T-cell (primary cell): ENCODE data around the gene PPIA. TPM values are rescaled to one million over a fixed set of nuclear protein-coding genes. Genes with fewer than 3 reads are reported as not detected.
"Not testable (repeated sequence)": the region's sequence is repeated elsewhere in the genome, so short reads cannot be mapped to it uniquely, and the experiment has no call there.

Experiments
- ATAC-seq, 4 experiments: fragments of 200-7000 bp in 3 of 4; fragments of 150-1000 bp in 1 of 4; cut with Tn5 transposase; replicated peaks in 1 of 4; 1 replicate in 3 of 4; 2 replicates in 1 of 4; pipeline ENCODE4 v1.10.0; 2021; ENCODE audit warnings: moderate library complexity in 3 of 4, mild to moderate bottlenecking in 2 of 4, moderate number of reproducible peaks in 1 of 4
- CTCF ChIA-PET, 2 donors: fragments of 300-600 bp; sonication (Branson Sonifier 250); formaldehyde crosslinking; loops; one replicate each; lab custom pipeline; 2022; ENCODE audit warnings: antibody characterized with exemption in 2 of 2; lab: Charles Lee
- POLR2A ChIA-PET, 2 donors: fragments of 300-600 bp; sonication (Branson Sonifier 250); formaldehyde crosslinking; loops; one replicate each; lab custom pipeline; 2022; ENCODE audit warnings: antibody characterized with exemption in 2 of 2; lab: Charles Lee
- DNase-seq, 35 experiments: peaks; one replicate each; pipeline versions ENCODE4 v3.0.0 to v3.0.0-alpha.2; 2013 to 2023
- H3K27ac ChIP-seq: one replicate; pipeline ENCODE4 v1.5.1; 2013; ENCODE audit warnings: low read length
- H3K27me3 ChIP-seq, 2 experiments: replicated peaks in 1 of 2; 1 replicate in 1 of 2; 2 replicates in 1 of 2; pipeline versions ENCODE4 v1.6.1 to v1.7.0; 2013; ENCODE audit warnings: low read length in 1 of 2, mixed read lengths in 1 of 2; ENCODE audit not compliant: control insufficient read depth in 2 of 2, insufficient read depth in 2 of 2; ENCODE audit errors: extremely low read depth in 1 of 2
- H3K36me3 ChIP-seq, 2 donors: 1 replicate in 1 of 2; 2 replicates in 1 of 2; pipeline versions ENCODE4 v1.6.1 to v1.7.0; 2013; ENCODE audit warnings: low read length in 1 of 2; ENCODE audit not compliant: control insufficient read depth in 2 of 2, insufficient read depth in 1 of 2; ENCODE audit errors: extremely low read depth in 1 of 2
- H3K4me1 ChIP-seq, 2 experiments: 1 replicate in 1 of 2; 2 replicates in 1 of 2; pipeline versions ENCODE4 v1.6.1 to v1.7.0; 2013; ENCODE audit warnings: low read length in 2 of 2, mixed read lengths in 1 of 2; ENCODE audit not compliant: insufficient read depth in 2 of 2, control insufficient read depth in 1 of 2; ENCODE audit errors: extremely low read depth in 1 of 2
- H3K4me3 ChIP-seq, 2 donors: 1 replicate in 1 of 2; 2 replicates in 1 of 2; pipeline versions ENCODE4 v1.5.1 to v1.7.0; 2013; ENCODE audit warnings: mild to moderate bottlenecking in 2 of 2, low read length in 1 of 2, moderate library complexity in 1 of 2; ENCODE audit not compliant: control insufficient read depth in 1 of 2; ENCODE audit errors: extremely low read depth in 1 of 2
- H3K9me3 ChIP-seq: 2 replicates; pipeline ENCODE4 v1.7.0; 2013
- H3K27ac Mint-ChIP-seq, 2 donors: one replicate each; pipeline ENCODE4 v1.8.0; 2020 to 2021; ENCODE audit warnings: mild to moderate bottlenecking in 2 of 2, mixed read lengths in 2 of 2
- H3K27me3 Mint-ChIP-seq, 2 donors: one replicate each; pipeline ENCODE4 v1.8.0; 2021 to 2022; ENCODE audit warnings: mixed read lengths in 2 of 2
- H3K36me3 Mint-ChIP-seq: one replicate; pipeline ENCODE4 v1.8.0; 2021; ENCODE audit warnings: mixed read lengths
- H3K4me1 Mint-ChIP-seq, 3 donors: one replicate each; pipeline ENCODE4 v1.8.0; 2020 to 2022; ENCODE audit warnings: mixed read lengths in 3 of 3, mild to moderate bottlenecking in 1 of 3
- H3K4me3 Mint-ChIP-seq, 3 donors: one replicate each; pipeline ENCODE4 v1.8.0; 2020 to 2022; ENCODE audit warnings: mild to moderate bottlenecking in 3 of 3, mixed read lengths in 3 of 3, moderate library complexity in 3 of 3
- H3K9me3 Mint-ChIP-seq, 3 donors: one replicate each; pipeline ENCODE4 v1.8.0; 2020 to 2022; ENCODE audit warnings: mixed read lengths in 3 of 3
- WGBS: methylation state at CpG from one replicate; pipeline ENCODE4 v1.1.5; 2013; ENCODE audit warnings: missing lambda C conversion rate; ENCODE audit not compliant: insufficient coverage; 5-methylcytosine and 5-hydroxymethylcytosine counted together
- total RNA-seq, 35 experiments: library from RNA in 6 of 35; stranded (reverse) in 6 of 35; fragments of 120-200 nt in 1 of 35; gene quantifications; one replicate each; pipeline versions ENCODE4 v1.2.1 to v1.2.4 and lab custom pipeline; 2013 to 2026

The PPIA gene
- total RNA-seq, 5 donors from 2014 or later (not counting 1 experiment from before 2014, with no cell fraction given), result 673 to 863 (median 774) TPM

DNA sequence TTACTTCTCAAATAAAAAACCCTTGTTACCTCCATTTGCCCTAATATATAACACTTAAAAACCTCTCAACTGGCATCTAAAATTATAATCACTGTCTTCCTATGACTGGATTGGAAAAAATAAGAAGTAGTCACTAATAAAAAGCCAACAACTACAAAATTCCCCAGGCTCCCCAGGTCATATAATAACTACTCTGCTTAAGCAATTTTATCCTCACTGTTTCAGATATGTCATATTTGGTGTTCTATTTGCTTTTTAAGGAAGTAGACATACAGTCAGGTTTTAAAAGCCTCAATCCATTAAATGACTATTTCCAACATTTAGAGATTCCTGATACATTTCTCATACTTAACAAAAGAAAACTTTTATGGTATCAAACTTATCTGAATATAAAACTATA is 49.0 kb downstream of the PPIA start:
- H3K9me3 Mint-ChIP-seq, result no peaks in the 10 kb centered on the region
- H3K9me3 ChIP-seq, result no peaks in the 10 kb centered on the region
- ChIA-PET CTCF (interaction anchor here in 1 of 2 donors (1.0 to 1.7 kb wide), 2 partner anchors 11 to 260 kb away, joined by 4 to 6 read pairs; no protein-coding TSS in a partner anchor), POLR2A (interaction anchor here (0.5 to 2.5 kb wide), 7 partner anchors 7 to 764 kb away, joined by 3 to 15 read pairs (median 3); no protein-coding TSS in a partner anchor)
- H3K27me3 ChIP-seq, result no peaks in the 10 kb centered on the region
- no peaks in the 10 kb centered on the region for H3K27me3 Mint-ChIP-seq
- peaks cover 46 to 51% (median 50%) of the 10 kb centered on the region in 3 donors for H3K4me1 Mint-ChIP-seq
- peaks cover 14% of the 10 kb centered on the region in 2 experiments for H3K4me1 ChIP-seq
- DNase-seq (no peak), ATAC-seq (no peak)
- no peak overlapping the region for H3K4me3 ChIP-seq
- peak overlapping the region; percentile 69 to 99 for H3K27ac Mint-ChIP-seq
- H3K4me3 Mint-ChIP-seq, result peak overlapping the region; percentile 6 to 96 (median 94)
- H3K27ac ChIP-seq, result no peak overlapping the region
- peaks cover 22% of the 10 kb centered on the region for H3K36me3 Mint-ChIP-seq
- peaks cover 0 to 15% of the 10 kb centered on the region in 2 donors for H3K36me3 ChIP-seq

DNA sequence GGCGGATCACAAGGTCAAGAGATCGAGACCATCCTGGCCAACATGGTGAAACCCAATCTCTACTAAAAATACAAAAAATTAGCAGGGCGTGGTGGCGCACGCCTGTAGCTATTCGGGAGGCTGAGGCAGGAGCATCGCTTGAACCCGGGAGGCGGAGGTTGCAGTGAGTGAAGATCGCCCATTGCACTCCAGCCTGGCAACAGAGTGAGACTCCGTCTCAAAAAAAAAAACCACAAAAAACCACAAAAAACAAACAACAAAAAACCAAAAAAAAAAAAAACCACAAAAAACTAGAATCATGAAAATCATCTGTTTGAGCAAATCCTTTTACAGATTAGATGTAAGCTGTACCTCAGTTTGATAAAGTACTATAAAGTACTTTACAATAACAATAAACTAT is 49.9 kb downstream of the PPIA start:
- H3K27me3 ChIP-seq, H3K9me3 ChIP-seq, H3K36me3 ChIP-seq, ATAC-seq, H3K27me3 Mint-ChIP-seq, H3K9me3 Mint-ChIP-seq: not testable (repeated sequence)
- Mint-ChIP-seq H3K4me3 (peak overlapping the region; percentile 94 to 97 (median 96)), H3K36me3 (peaks cover 15% of the 10 kb centered on the region), H3K4me1 (peaks cover 40 to 48% (median 47%) of the 10 kb centered on the region in 3 donors), H3K27ac (peak overlapping the region; percentile 99)
- Histone ChIP-seq H3K4me3 (peak overlapping the region; percentile 59 to 79), H3K27ac (peak overlapping the region; percentile 97), H3K4me1 (peaks cover 14% of the 10 kb centered on the region in 2 experiments)
- DNase-seq, result peak in 17 of 35 experiments; percentile 7 to 47 (median 18)
- ChIA-PET CTCF (interaction anchor here (0.6 to 2.4 kb wide), 13 partner anchors 8 to 273 kb away, joined by 3 to 15 read pairs (median 6); partner anchors contain the start of genes DDX56 (in 1 of the 2), PURB (in 1 of the 2) and TMED4 (in 1 of the 2)), POLR2A (interaction anchor here (0.6 to 2.6 kb wide), 12 partner anchors 10 to 827 kb away, joined by 3 to 15 read pairs (median 4); partner anchors contain the start of gene PURB (in 1 of the 2))
- WGBS, result 20% methylated on average over 1 of the region's 11 CpGs

GRCh38 chr7:44846816-44847508 is 50.5 kb downstream of the PPIA start:
- H3K4me1 ChIP-seq, result peaks cover 14% of the 10 kb centered on the region in 2 experiments
- peaks cover 36 to 43% (median 43%) of the 10 kb centered on the region in 3 donors for H3K4me1 Mint-ChIP-seq
- H3K27ac Mint-ChIP-seq, result peak overlapping the region; percentile 99
- no peaks in the 10 kb centered on the region for H3K27me3 Mint-ChIP-seq
- WGBS, result 0% methylated on average over 8 of the region's 12 CpGs
- H3K9me3 Mint-ChIP-seq, result no peaks in the 10 kb centered on the region
- peaks cover 10% of the 10 kb centered on the region for H3K36me3 Mint-ChIP-seq
- ATAC-seq (no peak), DNase-seq (peak in 1 of 35 experiments; percentile 35)
- ChIA-PET CTCF (interaction anchor here (0.6 to 2.4 kb wide), 12 partner anchors 9 to 274 kb away, joined by 3 to 15 read pairs (median 6); partner anchors contain the start of genes DDX56 (in 1 of the 2), PURB (in 1 of the 2) and TMED4 (in 1 of the 2)), POLR2A (interaction anchor here (0.8 to 2.6 kb wide), 9 partner anchors 16 to 273 kb away, joined by 3 to 15 read pairs (median 5); partner anchors contain the start of genes DDX56 (in 1 of the 2), PURB (in 1 of the 2) and TMED4 (in 1 of the 2))
- H3K36me3 ChIP-seq, result peaks cover 0 to 4% of the 10 kb centered on the region in 2 donors
- H3K4me3 Mint-ChIP-seq, result peak overlapping the region; percentile 94 to 97 (median 96)
- no peaks in the 10 kb centered on the region for H3K9me3 ChIP-seq
- no peaks in the 10 kb centered on the region for H3K27me3 ChIP-seq
- peak overlapping the region; percentile 97 for H3K27ac ChIP-seq
- H3K4me3 ChIP-seq, result peak overlapping the region; percentile 59 to 79

DNA sequence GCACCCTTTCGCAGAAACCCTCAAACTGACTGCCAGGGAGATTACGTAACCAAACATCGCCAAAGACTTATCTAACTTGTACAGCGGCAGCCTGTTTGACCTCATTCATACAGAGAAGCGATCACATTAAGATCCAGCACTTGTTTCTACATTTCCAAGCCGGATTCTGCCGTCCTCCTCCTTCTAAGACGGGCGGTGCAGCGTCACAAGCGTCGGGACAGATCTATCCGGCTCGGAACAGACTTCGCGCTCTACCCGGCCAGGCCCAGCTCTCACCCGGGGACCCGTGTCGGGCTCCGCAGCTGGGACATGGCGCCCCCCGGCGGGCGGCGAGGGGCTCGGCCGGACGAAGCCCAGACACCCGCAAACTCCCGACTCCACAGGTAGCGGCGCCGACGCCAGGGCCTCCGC is 51.0 kb downstream of the PPIA start:
- ATAC-seq, result peak; percentile 58 to 76 (median 74)
- Histone ChIP-seq H3K27me3 (no peaks in the 10 kb centered on the region), H3K27ac (peak overlapping the region; percentile 97), H3K4me1 (peaks cover 14% of the 10 kb centered on the region in 2 experiments), H3K9me3 (no peaks in the 10 kb centered on the region), H3K36me3 (peaks cover 0 to 2% of the 10 kb centered on the region in 2 donors), H3K4me3 (peak overlapping the region; percentile 57 to 79)
- POLR2A ChIA-PET, result interaction anchor here in 1 of 2 donors (0.6 to 2.6 kb wide), 10 partner anchors 15 to 274 kb away, joined by 3 to 15 read pairs (median 4); partner anchors contain the start of genes DDX56, PURB, TBRG4 and TMED4
- Mint-ChIP-seq H3K4me1 (peaks cover 31 to 37% (median 37%) of the 10 kb centered on the region in 3 donors), H3K4me3 (peak overlapping the region; percentile 94 to 97 (median 96)), H3K27ac (peak overlapping the region; percentile 99), H3K9me3 (no peaks in the 10 kb centered on the region), H3K27me3 (no peaks in the 10 kb centered on the region), H3K36me3 (peaks cover 4% of the 10 kb centered on the region)
- peak; percentile 73 to 90 (median 82) for DNase-seq
- CTCF ChIA-PET, result interaction anchor here in 1 of 2 donors (1.0 to 2.4 kb wide), 9 partner anchors 9 to 274 kb away, joined by 3 to 15 read pairs (median 5); partner anchors contain the start of genes DDX56, PURB and TMED4
- WGBS, result 0% methylated on average over 36 of the region's 36 CpGs

- no peaks in the 10 kb centered on the region for H3K36me3 ChIP-seq
- ChIA-PET CTCF (interaction anchor here in 1 of 2 donors (0.6 to 2.4 kb wide), 10 partner anchors 10 to 287 kb away, joined by 3 to 15 read pairs (median 4); partner anchors contain the start of gene PURB), POLR2A (interaction anchor here (0.5 to 2.6 kb wide), 17 partner anchors 8 to 275 kb away, joined by 3 to 15 read pairs (median 3); partner anchors contain the start of genes DDX56 (in 1 of the 2), PURB (in 1 of the 2), TBRG4 (in 1 of the 2) and TMED4 (in 1 of the 2))
- Mint-ChIP-seq H3K27me3 (no peaks in the 10 kb centered on the region), H3K4me3 (peak within 1 kb of the TSS; percentile 94 to 97 (median 96)), H3K4me1 (peaks cover 27 to 34% (median 34%) of the 10 kb centered on the region in 3 donors), H3K9me3 (no peaks in the 10 kb centered on the region), H3K36me3 (no peaks in the 10 kb centered on the region), H3K27ac (peak within 1 kb of the TSS; percentile 99)
- peak; percentile 79 to 85 (median 82) for ATAC-seq
- H3K4me1 ChIP-seq, result peaks cover 14% of the 10 kb centered on the region in 2 experiments
- H3K27ac ChIP-seq, result peak within 1 kb of the TSS; percentile 97
- 0% methylated on average over 70 of the region's 70 CpGs for WGBS
- H3K4me3 ChIP-seq, result peak within 1 kb of the TSS; percentile 79 to 92
- H3K9me3 ChIP-seq, result no peaks in the 10 kb centered on the region
- peak; percentile 98 to 100 (median 99) for DNase-seq
- no peaks in the 10 kb centered on the region for H3K27me3 ChIP-seq
Measured at GRCh38 chr7:44847920-44848634, 51.6 kb downstream of the PPIA start, which contains the start of gene H2AZ2. Gene H2AZ2, minus strand, starts transcription at chr7:44848087. Its CDS starts 116 bp downstream, at chr7:44847971.
